CD8-positive, alpha-beta memory T cell (primary cell): ENCODE data around the gene STK25. TPM values are rescaled to one million over a fixed set of nuclear protein-coding genes. Genes with fewer than 3 reads are reported as not detected.

Experiments
- CTCF ChIA-PET: fragments of 350-600 bp; sonication (Branson Sonifier 250); formaldehyde crosslinking; loops from one replicate; lab custom pipeline; 2021; ENCODE audit warnings: antibody characterized with exemption; lab: Charles Lee
- POLR2A ChIA-PET: fragments of 350-600 bp; sonication (Branson Sonifier 250); formaldehyde crosslinking; loops from one replicate; lab custom pipeline; 2021; ENCODE audit warnings: antibody characterized with exemption; lab: Charles Lee
- DNase-seq, 5 donors: peaks; one replicate each; pipeline versions ENCODE4 v3.0.0 to v3.0.0-alpha.2; 2020 to 2022; ENCODE audit warnings: mixed read lengths in 1 of 5
- H3K27ac ChIP-seq: one replicate; pipeline ENCODE4 v1.7.0; 2013; ENCODE audit warnings: low read depth, mild to moderate bottlenecking, low read length, moderate library complexity
- H3K27me3 ChIP-seq: 2 replicates; pipeline ENCODE4 v1.7.0; 2013; ENCODE audit warnings: low read length, mild to moderate bottlenecking; ENCODE audit not compliant: insufficient read depth, poor library complexity, severe bottlenecking
- H3K36me3 ChIP-seq: 2 replicates; pipeline ENCODE4 v1.7.0; 2013; ENCODE audit warnings: mild to moderate bottlenecking, low read length, moderate library complexity; ENCODE audit not compliant: insufficient read depth
- H3K4me1 ChIP-seq: 2 replicates; pipeline ENCODE4 v1.7.0; 2013; ENCODE audit warnings: mild to moderate bottlenecking, low read length, moderate library complexity; ENCODE audit not compliant: insufficient read depth
- H3K4me3 ChIP-seq: 2 replicates; pipeline ENCODE4 v1.7.0; 2013; ENCODE audit warnings: mild to moderate bottlenecking, low read length
- H3K9me3 ChIP-seq: 2 replicates; pipeline ENCODE4 v1.7.0; 2013; ENCODE audit warnings: mild to moderate bottlenecking, low read length
- H3K27ac Mint-ChIP-seq, 8 donors: one replicate each; pipeline ENCODE4 v1.8.0; 2020 to 2021; ENCODE audit warnings: mixed read lengths in 8 of 8, mild to moderate bottlenecking in 6 of 8, inconsistent platforms in 3 of 8, moderate library complexity in 3 of 8
- H3K27me3 Mint-ChIP-seq, 2 donors: one replicate each; pipeline ENCODE4 v1.8.0; 2020 to 2021; ENCODE audit warnings: mixed read lengths in 2 of 2, mild to moderate bottlenecking in 1 of 2, moderate library complexity in 1 of 2
- H3K36me3 Mint-ChIP-seq, 3 donors: one replicate each; pipeline ENCODE4 v1.8.0; 2020 to 2021; ENCODE audit warnings: mixed read lengths in 3 of 3, inconsistent platforms in 1 of 3, mild to moderate bottlenecking in 1 of 3
- H3K4me1 Mint-ChIP-seq, 3 donors: one replicate each; pipeline ENCODE4 v1.8.0; 2020 to 2021; ENCODE audit warnings: mixed read lengths in 3 of 3, inconsistent platforms in 1 of 3, mild to moderate bottlenecking in 1 of 3
- H3K4me3 Mint-ChIP-seq, 7 donors: one replicate each; pipeline ENCODE4 v1.8.0; 2020 to 2021; ENCODE audit warnings: mixed read lengths in 7 of 7, mild to moderate bottlenecking in 6 of 7, moderate library complexity in 4 of 7, inconsistent platforms in 2 of 7
- H3K9me3 Mint-ChIP-seq, 5 donors: one replicate each; pipeline ENCODE4 v1.8.0; 2020 to 2022; ENCODE audit warnings: mixed read lengths in 5 of 5, mild to moderate bottlenecking in 3 of 5, moderate library complexity in 2 of 5, inconsistent platforms in 1 of 5
- polyA plus RNA-seq: library from polyadenylated mRNA; unstranded; fragments of 300-500 nt; fragmentation: Illumina TruSeq; gene quantifications from one replicate; pipeline ENCODE4 v1.2.3, GENCODE V29; 2021
- total RNA-seq, 2 experiments: library from RNA; stranded (reverse); gene quantifications; one replicate each; pipeline ENCODE4 v1.2.3, GENCODE V29; 2021

The STK25 gene
- total and polyA plus RNA-seq, 3 experiments from 2014 or later: 86.3 to 96.2 (median 95.0) TPM

GRCh38 chr2:241542278-241542605 lies 33.9 kb upstream of the STK25 start:
- peaks cover 22 to 23% of the 10 kb centered on the region in 2 donors for H3K27me3 Mint-ChIP-seq
- no peak overlapping the region for H3K27ac Mint-ChIP-seq
- H3K9me3 Mint-ChIP-seq: no peaks in the 10 kb centered on the region
- POLR2A ChIA-PET: no interaction called here
- H3K27ac ChIP-seq: no peak overlapping the region
- peaks cover 12% of the 10 kb centered on the region for H3K27me3 ChIP-seq
- peaks cover 0 to 6% (median 0%) of the 10 kb centered on the region in 3 donors for H3K36me3 Mint-ChIP-seq
- H3K4me3 ChIP-seq: no peak overlapping the region
- no peaks in the 10 kb centered on the region for H3K9me3 ChIP-seq
- H3K4me3 Mint-ChIP-seq: peak overlapping the region in 1 of 7 donors; percentile 23
- H3K36me3 ChIP-seq: no peaks in the 10 kb centered on the region
- peaks cover 0 to 5% (median 3%) of the 10 kb centered on the region in 3 donors for H3K4me1 Mint-ChIP-seq
- CTCF ChIA-PET: no interaction called here
- DNase-seq: peak in 1 of 5 donors; percentile 26
- no peaks in the 10 kb centered on the region for H3K4me1 ChIP-seq

DNA sequence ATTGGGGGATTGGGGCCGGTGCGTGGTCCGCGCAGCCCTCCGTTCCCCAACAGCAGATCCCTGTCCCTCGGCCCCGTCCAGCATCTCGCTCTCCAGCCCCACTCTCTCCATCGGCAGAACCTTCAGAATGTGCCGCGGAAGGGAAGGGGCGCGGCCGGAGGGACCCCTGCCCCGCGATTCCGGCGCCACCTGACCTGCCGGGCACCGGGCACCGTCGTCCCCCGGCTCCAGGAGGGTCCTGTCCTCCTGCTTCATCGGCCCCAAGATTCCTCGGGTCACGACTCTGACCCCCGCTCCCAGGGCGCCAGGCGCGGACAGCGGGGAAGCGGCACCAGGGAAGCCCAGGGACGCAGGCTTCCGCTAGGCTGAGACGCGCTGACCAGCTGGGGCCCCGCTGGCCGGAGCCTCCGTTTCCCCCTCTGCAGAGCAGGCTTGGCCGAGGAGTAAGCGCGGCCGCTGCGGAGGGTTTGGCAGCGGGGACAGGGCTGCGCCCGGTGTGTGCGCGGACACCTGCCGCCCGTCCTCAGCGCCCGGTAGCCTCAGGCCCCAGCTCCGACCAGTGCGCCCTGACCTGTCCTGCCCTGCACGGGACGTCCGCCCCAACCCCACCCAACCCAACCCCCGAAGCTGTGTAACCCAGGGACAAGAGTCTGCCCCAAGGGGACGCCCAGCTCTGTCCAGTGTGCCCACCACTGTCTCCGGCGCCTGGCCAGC lies 33.3 kb upstream of the STK25 start:
- no peaks in the 10 kb centered on the region for H3K9me3 ChIP-seq
- H3K36me3 ChIP-seq: no peaks in the 10 kb centered on the region
- peaks cover 12% of the 10 kb centered on the region for H3K27me3 ChIP-seq
- Mint-ChIP-seq H3K4me1 (peaks cover 0 to 5% (median 3%) of the 10 kb centered on the region in 3 donors), H3K27ac (no peak overlapping the region), H3K36me3 (peaks cover 0 to 6% (median 0%) of the 10 kb centered on the region in 3 donors), H3K4me3 (no peak overlapping the region), H3K27me3 (peaks cover 19 to 23% of the 10 kb centered on the region in 2 donors), H3K9me3 (no peaks in the 10 kb centered on the region)
- H3K4me1 ChIP-seq: no peaks in the 10 kb centered on the region
- no peak overlapping the region for H3K4me3 ChIP-seq
- H3K27ac ChIP-seq: no peak overlapping the region
- no peak for DNase-seq
- ChIA-PET CTCF (no interaction called here), POLR2A (no interaction called here)

GRCh38 chr2:241540771-241541561 lies 32.6 kb upstream of the STK25 start:
- no peaks in the 10 kb centered on the region for H3K9me3 ChIP-seq
- no peak overlapping the region for H3K27ac ChIP-seq
- H3K36me3 ChIP-seq: no peaks in the 10 kb centered on the region
- peak overlapping the region in 6 of 7 donors; percentile 36 to 62 (median 52) for H3K4me3 Mint-ChIP-seq
- ChIA-PET CTCF (no interaction called here), POLR2A (no interaction called here)
- no peaks in the 10 kb centered on the region for H3K4me1 ChIP-seq
- no peak overlapping the region for H3K27ac Mint-ChIP-seq
- peaks cover 8% of the 10 kb centered on the region for H3K27me3 ChIP-seq
- H3K4me1 Mint-ChIP-seq: peaks cover 0 to 5% (median 3%) of the 10 kb centered on the region in 3 donors
- H3K9me3 Mint-ChIP-seq: no peaks in the 10 kb centered on the region
- H3K27me3 Mint-ChIP-seq: peaks cover 19 to 27% of the 10 kb centered on the region in 2 donors
- peak in 4 of 5 donors; percentile 30 to 50 (median 40) for DNase-seq
- H3K36me3 Mint-ChIP-seq: peaks cover 0 to 6% (median 0%) of the 10 kb centered on the region in 3 donors
- H3K4me3 ChIP-seq: no peak overlapping the region

- Histone ChIP-seq H3K27ac (no peak overlapping the region), H3K36me3 (no peaks in the 10 kb centered on the region), H3K4me3 (no peak overlapping the region), H3K27me3 (peaks cover 6% of the 10 kb centered on the region), H3K4me1 (no peaks in the 10 kb centered on the region), H3K9me3 (no peaks in the 10 kb centered on the region)
- Mint-ChIP-seq H3K27me3 (peaks cover 19 to 27% of the 10 kb centered on the region in 2 donors), H3K9me3 (no peaks in the 10 kb centered on the region), H3K27ac (no peak overlapping the region), H3K4me3 (peak overlapping the region in 5 of 7 donors; percentile 36 to 62 (median 49)), H3K36me3 (peaks cover 0 to 6% (median 0%) of the 10 kb centered on the region in 3 donors), H3K4me1 (peaks cover 0 to 5% (median 3%) of the 10 kb centered on the region in 3 donors)
- DNase-seq: no peak
- ChIA-PET CTCF (no interaction called here), POLR2A (no interaction called here)
Measured at GRCh38 chr2:241540401-241540770, 32.0 kb upstream of the STK25 start.

DNA sequence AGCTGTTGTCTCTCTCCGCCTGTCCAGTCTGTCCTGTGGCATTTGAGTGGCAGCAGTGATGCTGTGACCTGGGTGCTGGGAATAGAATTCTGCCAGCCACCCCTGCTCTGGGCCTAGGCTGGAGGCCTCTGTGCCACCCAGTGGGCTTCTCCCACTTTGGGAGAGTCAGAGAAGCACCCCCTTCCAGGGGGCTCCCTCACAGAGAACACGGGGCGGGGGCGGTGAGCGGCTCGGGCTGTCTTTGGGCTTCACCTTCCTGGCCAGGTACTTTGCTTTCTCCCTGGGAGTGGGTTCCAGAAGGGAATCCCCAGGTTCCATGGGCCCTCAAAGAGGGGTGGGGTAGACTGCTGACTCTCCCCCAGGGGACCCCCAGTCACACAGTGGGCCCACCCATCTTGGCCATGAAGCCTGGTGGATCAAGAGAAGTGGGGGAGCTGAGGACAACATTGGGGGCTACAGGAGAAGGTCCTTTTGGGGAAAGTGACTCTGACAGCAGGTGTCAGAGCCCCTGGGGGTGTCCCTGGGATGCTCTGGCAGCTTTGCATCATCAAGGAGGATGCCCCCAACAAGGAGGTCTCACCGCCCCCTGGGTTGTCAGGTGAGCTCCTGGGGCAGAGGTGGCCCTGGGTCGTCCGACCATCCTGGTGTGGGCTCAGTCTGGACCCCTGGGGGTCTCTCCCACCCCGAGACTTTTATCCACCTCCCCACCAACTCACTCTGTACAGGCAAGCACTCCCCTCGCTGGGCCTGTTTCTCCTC lies 31.4 kb upstream of the STK25 start:
- no peaks in the 10 kb centered on the region for H3K36me3 ChIP-seq
- ChIA-PET POLR2A (no interaction called here), CTCF (no interaction called here)
- Mint-ChIP-seq H3K4me3 (no peak overlapping the region), H3K27me3 (peaks cover 19 to 27% of the 10 kb centered on the region in 2 donors), H3K27ac (no peak overlapping the region), H3K36me3 (peaks cover 0 to 6% (median 0%) of the 10 kb centered on the region in 3 donors), H3K4me1 (peaks cover 0 to 5% (median 3%) of the 10 kb centered on the region in 3 donors), H3K9me3 (no peaks in the 10 kb centered on the region)
- H3K27ac ChIP-seq: no peak overlapping the region
- H3K4me3 ChIP-seq: no peak overlapping the region
- no peaks in the 10 kb centered on the region for H3K9me3 ChIP-seq
- no peaks in the 10 kb centered on the region for H3K4me1 ChIP-seq
- peak in 1 of 5 donors; percentile 29 for DNase-seq
- peaks cover 6% of the 10 kb centered on the region for H3K27me3 ChIP-seq

GRCh38 chr2:241538838-241539615 lies 30.6 kb upstream of the STK25 start:
- no peaks in the 10 kb centered on the region for H3K4me1 ChIP-seq
- H3K4me3 ChIP-seq: no peak overlapping the region
- peaks cover 6% of the 10 kb centered on the region for H3K27me3 ChIP-seq
- Mint-ChIP-seq H3K9me3 (no peaks in the 10 kb centered on the region), H3K4me1 (peaks cover 0 to 5% (median 3%) of the 10 kb centered on the region in 3 donors), H3K4me3 (no peak overlapping the region), H3K36me3 (peaks cover 0 to 6% (median 0%) of the 10 kb centered on the region in 3 donors), H3K27me3 (peaks cover 19 to 29% of the 10 kb centered on the region in 2 donors), H3K27ac (no peak overlapping the region)
- no peaks in the 10 kb centered on the region for H3K36me3 ChIP-seq
- no peak overlapping the region for H3K27ac ChIP-seq
- H3K9me3 ChIP-seq: no peaks in the 10 kb centered on the region
- DNase-seq: no peak
- ChIA-PET POLR2A (no interaction called here), CTCF (no interaction called here)

DNA sequence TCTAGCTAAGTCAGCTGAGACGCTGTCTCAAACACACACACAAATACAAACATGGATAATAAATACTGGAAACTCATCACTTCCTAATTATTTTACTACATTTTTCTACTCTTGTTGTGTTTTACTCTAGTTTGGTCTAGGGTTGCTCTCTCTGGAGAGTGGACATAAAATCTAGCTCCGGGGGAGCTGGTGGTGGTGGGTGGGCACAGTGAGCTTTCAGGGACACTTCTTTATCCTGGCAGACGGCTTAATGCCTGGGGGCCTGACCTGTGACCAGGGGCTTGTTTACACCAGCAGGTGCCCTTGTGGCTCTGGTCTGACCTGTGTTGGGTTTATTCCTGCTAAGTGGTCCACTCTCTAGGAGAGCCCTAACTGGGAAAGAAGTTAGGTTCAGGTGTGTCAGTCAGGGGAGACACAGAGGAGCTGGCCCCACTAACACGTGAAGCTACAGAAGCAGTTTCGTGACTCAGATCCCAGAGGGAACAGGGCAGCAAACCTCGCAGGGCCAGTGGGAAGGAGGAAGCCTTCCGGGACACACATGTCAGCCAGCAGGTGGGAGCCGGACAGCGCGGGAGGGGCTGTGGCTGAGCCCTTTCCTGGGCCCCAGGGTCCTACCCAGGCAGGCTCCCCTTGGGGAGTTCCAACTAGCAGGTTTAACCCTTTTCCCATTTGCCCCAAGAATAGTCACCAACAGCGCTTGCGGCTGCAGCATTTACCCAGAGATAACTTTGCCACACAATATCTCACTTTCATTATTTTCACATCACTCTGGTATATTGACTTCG lies 27.7 kb upstream of the STK25 start:
- Mint-ChIP-seq H3K4me1 (peaks cover 0 to 5% (median 3%) of the 10 kb centered on the region in 3 donors), H3K27me3 (peaks cover 12 to 25% of the 10 kb centered on the region in 2 donors), H3K27ac (no peak overlapping the region), H3K4me3 (no peak overlapping the region), H3K9me3 (no peaks in the 10 kb centered on the region), H3K36me3 (peaks cover 0 to 6% (median 0%) of the 10 kb centered on the region in 3 donors)
- ChIA-PET POLR2A (no interaction called here), CTCF (no interaction called here)
- no peaks in the 10 kb centered on the region for H3K9me3 ChIP-seq
- no peak overlapping the region for H3K4me3 ChIP-seq
- DNase-seq: peak in 1 of 5 donors; percentile 35
- H3K4me1 ChIP-seq: no peaks in the 10 kb centered on the region
- H3K27me3 ChIP-seq: peaks cover 6% of the 10 kb centered on the region
- H3K36me3 ChIP-seq: no peaks in the 10 kb centered on the region
- H3K27ac ChIP-seq: no peak overlapping the region
